Stomach (tissue), 9 donors: Measurements from ENCODE around the gene FNBP1. TPM values are rescaled to one million over a fixed set of nuclear protein-coding genes. Genes with fewer than 3 reads are reported as not detected.

Experiments
- DNase-seq, 2 donors: peaks; one replicate each; pipeline versions ENCODE4 v3.0.0 to v3.0.0-alpha.2; 2013 to 2019
- H3K27ac ChIP-seq, 5 donors: fragments of 200-600 bp in 4 of 5; sonication (generic) in 4 of 5; one replicate each; pipeline ENCODE4 v1.5.1; 2013 to 2019; ENCODE audit warnings: mild to moderate bottlenecking in 1 of 5, moderate library complexity in 1 of 5
- H3K27me3 ChIP-seq, 3 donors: fragments of 200-600 bp; sonication (generic); one replicate each; pipeline ENCODE4 v1.5.1; 2017 to 2019; ENCODE audit warnings: mixed run types in 1 of 3
- H3K36me3 ChIP-seq, 4 donors: fragments of 200-600 bp; sonication (generic); 1 replicate in 3 of 4; 2 replicates in 1 of 4; pipeline ENCODE4 v1.5.1; 2016 to 2019
- H3K4me1 ChIP-seq, 4 donors: fragments of 200-600 bp; sonication (generic); one replicate each; pipeline ENCODE4 v1.5.1; 2016 to 2019
- H3K4me3 ChIP-seq, 4 donors: fragments of 200-600 bp; sonication (generic) in 3 of 4; one replicate each; pipeline ENCODE4 v1.5.1; 2016 to 2019; ENCODE audit warnings: mild to moderate bottlenecking in 1 of 4
- H3K9me3 ChIP-seq, 4 donors: fragments of 200-600 bp; sonication (generic); one replicate each; pipeline ENCODE4 v1.5.1; 2016 to 2019
- CTCF ChIP-seq, 7 experiments: fragments of 450-650 bp in 4 of 7; fragments of 200-600 bp in 3 of 7; sonication (generic) in 3 of 7; IDR thresholded peaks; one replicate each; pipeline ENCODE4 v1.5.1; 2016 to 2019; ENCODE audit warnings: antibody characterized with exemption in 7 of 7, control low read depth in 2 of 7, mild to moderate bottlenecking in 1 of 7
- EP300 ChIP-seq: sonication (generic); formaldehyde crosslinking; IDR thresholded peaks from one replicate; pipeline ENCODE4 v1.6.1; 2017; ENCODE audit warnings: antibody characterized with exemption
- POLR2A ChIP-seq, 4 donors: fragments of 450-650 bp; IDR thresholded peaks; one replicate each; pipeline ENCODE4 v1.6.1; 2016; ENCODE audit warnings: antibody characterized with exemption in 4 of 4, control low read depth in 2 of 4, mild to moderate bottlenecking in 1 of 4, moderate library complexity in 1 of 4
- POLR2AphosphoS5 ChIP-seq, 3 donors: sonication (generic); formaldehyde crosslinking; IDR thresholded peaks; one replicate each; pipeline ENCODE4 v1.6.1; 2016; ENCODE audit warnings: antibody characterized with exemption in 3 of 3
- WGBS, 5 donors: extraction: QIAGEN DNeasy Blood & Tissue Kit in 3 of 5; methylation state at CpG; one replicate each; pipeline versions ENCODE4 v1.1.5 to v1.1.7; 2013 to 2018; 5-methylcytosine and 5-hydroxymethylcytosine counted together
- intact Hi-C: fragments of 100-400 bp; cut with DNase I; formaldehyde crosslinking; loops from one replicate; pipeline ENCODE4 v1.15.1; 2023; ENCODE audit warnings: low total_unique reads
- polyA plus RNA-seq, 3 donors: library from polyadenylated mRNA; stranded (reverse); fragments of 200-250 nt; gene quantifications; one replicate each; pipeline ENCODE4 v1.2.3, GENCODE V29; 2013
- total RNA-seq, 5 donors: library from RNA; depleted of rRNA; stranded (reverse); fragments of >200 nt; gene quantifications; one replicate each; pipeline versions ENCODE4 v1.1.0 to v1.2.3, GENCODE V29; 2014 to 2016
- donor health status: healthy with polysubstance abuse.
- donor health status: Bipolar disorder and iron deficiency.
- donor health status: healthy.

FNBP1 gene
- total and polyA plus RNA-seq, 8 donors = 9.0 to 129 (median 57.3) TPM

DNA sequence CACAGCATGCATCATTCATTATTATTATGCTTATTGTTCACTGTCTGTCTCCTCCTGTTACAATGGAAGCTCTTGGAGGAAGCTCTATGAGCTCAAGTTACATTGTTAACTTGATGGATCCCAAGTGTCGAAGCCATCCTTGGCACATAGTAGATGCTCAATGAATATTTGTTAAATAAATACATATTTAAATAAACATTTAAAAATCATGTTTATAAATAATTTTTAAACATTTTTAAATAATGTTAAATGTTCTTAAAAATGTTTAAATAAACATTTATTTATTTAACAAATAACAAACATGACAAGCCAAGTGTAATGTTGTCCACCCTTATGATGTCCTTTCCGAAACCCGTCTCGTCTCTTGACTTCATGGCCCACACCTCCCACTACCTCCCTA lies 138.3 kb downstream of the FNBP1 start:
- TF ChIP-seq POLR2A (IDR thresholded peaks at IDR 0.05) (no peak), POLR2AphosphoS5 (IDR thresholded peaks at IDR 0.05) (no peak), EP300 (no peak), CTCF (IDR thresholded peaks at IDR 0.05) (no peak)
- no peak for DNase-seq
- intact Hi-C loops = no loop called here
- Histone ChIP-seq H3K27ac (no peak overlapping the region), H3K4me1 (peaks cover 0 to under 1% (median 0%) of the 10 kb centered on the region in 4 donors), H3K27me3 (no peaks in the 10 kb centered on the region), H3K9me3 (no peaks in the 10 kb centered on the region), H3K4me3 (no peak overlapping the region), H3K36me3 (peaks cover 18 to 91% (median 88%) of the 10 kb centered on the region in 4 donors)
- 92 to 94% (median 93%) methylated on average over 4 of the region's 4 CpGs for WGBS, 5 donors

- H3K9me3 ChIP-seq = no peaks in the 10 kb centered on the region
- WGBS, 5 donors = 85 to 95% (median 91%) methylated on average over 8 of the region's 8 CpGs
- intact Hi-C loops = no loop called here
- H3K36me3 ChIP-seq = peaks cover 25 to 93% (median 90%) of the 10 kb centered on the region in 4 donors
- DNase-seq = no peak
- H3K4me3 ChIP-seq = no peak overlapping the region
- no peak for TF ChIP-seq POLR2AphosphoS5 (IDR thresholded peaks at IDR 0.05)
- H3K27me3 ChIP-seq = no peaks in the 10 kb centered on the region
- H3K27ac ChIP-seq = peak overlapping the region in 2 of 5 donors; percentile 10 to 41
- H3K4me1 ChIP-seq = peaks cover 0 to 13% (median 0%) of the 10 kb centered on the region in 4 donors
Observed at GRCh38 chr9:129902740-129903134, 140.3 kb downstream of the FNBP1 start.

- WGBS, 5 donors = 83 to 94% (median 88%) methylated on average over 9 of the region's 9 CpGs
Observed at GRCh38 chr9:129901993-129902739, 140.8 kb downstream of the FNBP1 start.

GRCh38 chr9:129900263-129901027 lies 142.5 kb downstream of the FNBP1 start:
- H3K27me3 ChIP-seq = no peaks in the 10 kb centered on the region
- H3K4me1 ChIP-seq = peaks cover 0 to 13% (median 0%) of the 10 kb centered on the region in 4 donors
- intact Hi-C loops = no loop called here
- H3K27ac ChIP-seq = no peak overlapping the region
- peaks cover 30 to 91% (median 87%) of the 10 kb centered on the region in 4 donors for H3K36me3 ChIP-seq
- no peak overlapping the region for H3K4me3 ChIP-seq
- DNase-seq = no peak
- no peaks in the 10 kb centered on the region for H3K9me3 ChIP-seq
- TF ChIP-seq EP300 (no peak), POLR2AphosphoS5 (IDR thresholded peaks at IDR 0.05) (no peak), POLR2A (IDR thresholded peaks at IDR 0.05) (no peak), CTCF (IDR thresholded peaks at IDR 0.05) (no peak)
- WGBS, 5 donors = 91 to 94% (median 94%) methylated on average over 10 to 20 of the region's 20 CpGs

More at GRCh38 chr9:129901993-129902739, 140.8 kb downstream of the FNBP1 start:
- TF ChIP-seq POLR2AphosphoS5 (IDR thresholded peaks at IDR 0.05) (no peak), EP300 (no peak)
- intact Hi-C loops = no loop called here
- Histone ChIP-seq H3K4me3 (no peak overlapping the region), H3K4me1 (peaks cover 0 to 13% (median 0%) of the 10 kb centered on the region in 4 donors), H3K36me3 (peaks cover 23 to 91% (median 87%) of the 10 kb centered on the region in 4 donors), H3K27ac (peak overlapping the region in 2 of 5 donors; percentile 10 to 41), H3K27me3 (no peaks in the 10 kb centered on the region), H3K9me3 (no peaks in the 10 kb centered on the region)
- no peak for DNase-seq

DNA sequence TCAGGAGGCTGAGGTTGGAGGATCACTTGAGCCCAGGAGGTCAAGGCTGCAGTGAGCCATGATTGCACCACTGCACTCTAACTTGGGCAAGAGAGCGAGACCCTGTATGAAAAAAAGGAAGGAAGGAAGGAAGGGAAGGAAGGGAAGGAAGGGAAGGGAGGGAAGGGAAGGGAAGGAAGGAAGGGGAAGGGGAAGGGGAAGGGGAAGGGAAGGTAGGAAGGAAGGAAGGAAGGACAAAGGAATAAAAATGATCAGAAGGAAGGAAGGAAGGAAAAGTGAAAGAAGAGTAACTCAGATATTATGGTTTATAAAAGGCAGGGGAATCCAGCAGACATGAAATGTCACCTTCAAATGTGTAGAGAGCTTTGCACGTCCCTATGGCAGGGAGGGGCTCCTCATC lies 143.4 kb downstream of the FNBP1 start:
- 88 to 93% (median 89%) methylated on average over 2 of the region's 2 CpGs for WGBS, 5 donors
- Histone ChIP-seq H3K9me3 (no peaks in the 10 kb centered on the region), H3K27ac (no peak overlapping the region), H3K4me1 (peaks cover 0 to 13% (median 0%) of the 10 kb centered on the region in 4 donors), H3K4me3 (no peak overlapping the region), H3K27me3 (no peaks in the 10 kb centered on the region), H3K36me3 (peaks cover 31 to 96% (median 91%) of the 10 kb centered on the region in 4 donors)
- intact Hi-C loops = no loop called here
- no peak for DNase-seq
- TF ChIP-seq POLR2A (IDR thresholded peaks at IDR 0.05) (no peak), EP300 (no peak)
